ENCODE measurements around the gene GID4.

Gene GID4

GRCh38 chr17:18044609-18045008, 5.4 kb downstream of the GID4 start:
- DNase-seq (ENCODE audit: low read depth): no peak

- no peak for DNase-seq (ENCODE audit: low read depth)
These were observed 6.6 kb downstream of the GID4 start for GRCh38 chr17:18045691-18046350.

GRCh38 chr17:18055597-18055996, 16.4 kb downstream of the GID4 start:
- no peak for DNase-seq (ENCODE audit: low read depth)

GRCh38 chr17:18056214-18056613, 17.0 kb downstream of the GID4 start:
- no peak for DNase-seq (ENCODE audit: low read depth)

- DNase-seq (ENCODE audit: low read depth): no peak
These were observed 20.1 kb downstream of the GID4 start for GRCh38 chr17:18059283-18059682.

- no peak for DNase-seq (ENCODE audit: low read depth)
These were observed 24.8 kb downstream of the GID4 start for GRCh38 chr17:18064053-18064452.

- no peak for DNase-seq (ENCODE audit: low read depth)
These were observed 26.3 kb downstream of the GID4 start for GRCh38 chr17:18065546-18065945.

GRCh38 chr17:18066866-18067265, 27.7 kb downstream of the GID4 start:
- DNase-seq (ENCODE audit: low read depth): no peak

GRCh38 chr17:18069101-18069500, 29.9 kb downstream of the GID4 start:
- no peak for DNase-seq (ENCODE audit: low read depth)

- no peak for DNase-seq (ENCODE audit: low read depth)
These were observed 31.7 kb downstream of the GID4 start for GRCh38 chr17:18070861-18071340.

- no peak for DNase-seq (ENCODE audit: low read depth)
These were observed 32.5 kb downstream of the GID4 start for GRCh38 chr17:18071751-18072150.

GRCh38 chr17:18074566-18075272, 35.5 kb downstream of the GID4 start:
- DNase-seq (ENCODE audit: low read depth): no peak

- DNase-seq (ENCODE audit: low read depth): no peak
These were observed 37.7 kb downstream of the GID4 start for GRCh38 chr17:18076936-18077335.

GRCh38 chr17:18079543-18079942, 40.3 kb downstream of the GID4 start:
- no peak for DNase-seq (ENCODE audit: low read depth)

- no peak for DNase-seq (ENCODE audit: low read depth)
These were observed 45.0 kb downstream of the GID4 start for GRCh38 chr17:18084256-18084655.

- peak; percentile 80 for DNase-seq (ENCODE audit: low read depth)
These were observed 48.6 kb downstream of the GID4 start, which contains the start of gene DRG2 for GRCh38 chr17:18087610-18088491. Gene DRG2, plus strand, starts transcription at chr17:18087948. Its CDS starts 76 bp downstream, at chr17:18088024.

GRCh38 chr17:18089613-18090012, 50.4 kb downstream of the GID4 start:
- DNase-seq (ENCODE audit: low read depth): no peak

- no peak for DNase-seq (ENCODE audit: low read depth)
These were observed 54.6 kb downstream of the GID4 start for GRCh38 chr17:18093616-18094408.

GRCh38 chr17:18094409-18094807, 55.2 kb downstream of the GID4 start:
- no peak for DNase-seq (ENCODE audit: low read depth)

- DNase-seq (ENCODE audit: low read depth): no peak
These were observed 60.3 kb downstream of the GID4 start for GRCh38 chr17:18099516-18099915.

GRCh38 chr17:18100616-18101015, 61.4 kb downstream of the GID4 start:
- DNase-seq (ENCODE audit: low read depth): no peak

- no peak for DNase-seq (ENCODE audit: low read depth)
These were observed 62.6 kb downstream of the GID4 start for GRCh38 chr17:18101828-18102227.

Data from stimulated activated CD8-positive, alpha-beta memory T cell treated with anti-CD3 and anti-CD28 coated beads, Interleukin-4, amount 100 ng/mL, for 24 hours (primary cell).